Measurements from ENCODE around the gene LRRFIP1. TPM values are rescaled to one million over a fixed set of nuclear protein-coding genes. Genes with fewer than 3 reads are reported as not detected.
"Not testable (repeated sequence)": the region's sequence is repeated elsewhere in the genome, so short reads cannot be mapped to it uniquely, and the experiment has no call there.

The LRRFIP1 gene
- total and polyA plus RNA-seq, 8 donors: 104 to 160 (median 122) TPM

DNA sequence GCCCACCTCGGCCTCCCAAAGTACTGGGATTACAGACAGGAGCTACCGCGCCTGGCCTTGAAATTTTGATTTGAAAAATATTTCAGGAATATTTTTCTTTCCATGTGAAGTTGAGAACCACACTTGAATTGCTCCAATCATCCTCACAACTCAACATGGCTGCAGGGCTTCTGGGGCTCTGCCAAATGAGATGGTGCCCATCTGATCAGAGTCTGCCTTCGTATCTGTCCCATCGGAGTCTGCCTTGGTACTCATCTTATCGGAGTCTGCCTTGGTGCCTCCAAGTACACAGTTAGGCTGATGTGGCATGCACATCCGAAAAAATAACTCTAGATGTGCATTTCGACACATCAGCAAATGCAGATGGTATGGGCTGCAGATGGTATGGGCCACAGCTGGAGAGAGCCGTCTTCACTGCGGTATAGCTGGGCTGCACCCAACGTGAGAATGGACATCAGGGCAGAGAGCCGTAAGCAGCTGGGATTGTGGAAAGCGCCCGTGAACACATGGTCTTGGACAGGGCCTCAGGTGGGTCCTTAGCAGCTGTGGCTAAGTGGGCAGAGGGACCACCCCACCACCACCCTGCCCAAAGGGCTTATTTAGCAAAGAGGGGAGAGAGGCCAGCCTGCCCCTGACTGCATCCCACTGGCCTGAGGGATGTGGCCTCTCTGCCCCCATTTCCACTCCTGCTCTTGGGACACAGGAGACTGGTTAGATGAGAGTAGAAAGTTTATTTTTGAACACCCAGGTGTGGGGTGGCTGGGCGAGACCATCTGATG, 119.1 kb downstream of the LRRFIP1 start:
- intact Hi-C loops (cut with DNase I): loop anchor here (10.0 kb wide), 2 partner anchors 52 to 162 kb away; no protein-coding TSS in a partner anchor
- peaks cover 0 to 43% of the 10 kb centered on the region in 2 donors for H3K4me1 ChIP-seq
- peaks cover 0 to 53% of the 10 kb centered on the region in 2 donors for H3K36me3 ChIP-seq
- ATAC-seq (no peak), DNase-seq (no peak)
- TF ChIP-seq, protein P1, sequence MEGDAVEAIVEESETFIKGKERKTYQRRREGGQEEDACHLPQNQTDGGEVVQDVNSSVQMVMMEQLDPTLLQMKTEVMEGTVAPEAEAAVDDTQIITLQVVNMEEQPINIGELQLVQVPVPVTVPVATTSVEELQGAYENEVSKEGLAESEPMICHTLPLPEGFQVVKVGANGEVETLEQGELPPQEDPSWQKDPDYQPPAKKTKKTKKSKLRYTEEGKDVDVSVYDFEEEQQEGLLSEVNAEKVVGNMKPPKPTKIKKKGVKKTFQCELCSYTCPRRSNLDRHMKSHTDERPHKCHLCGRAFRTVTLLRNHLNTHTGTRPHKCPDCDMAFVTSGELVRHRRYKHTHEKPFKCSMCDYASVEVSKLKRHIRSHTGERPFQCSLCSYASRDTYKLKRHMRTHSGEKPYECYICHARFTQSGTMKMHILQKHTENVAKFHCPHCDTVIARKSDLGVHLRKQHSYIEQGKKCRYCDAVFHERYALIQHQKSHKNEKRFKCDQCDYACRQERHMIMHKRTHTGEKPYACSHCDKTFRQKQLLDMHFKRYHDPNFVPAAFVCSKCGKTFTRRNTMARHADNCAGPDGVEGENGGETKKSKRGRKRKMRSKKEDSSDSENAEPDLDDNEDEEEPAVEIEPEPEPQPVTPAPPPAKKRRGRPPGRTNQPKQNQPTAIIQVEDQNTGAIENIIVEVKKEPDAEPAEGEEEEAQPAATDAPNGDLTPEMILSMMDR (IDR thresholded peaks at IDR 0.05): no peak
- H3K4me3 ChIP-seq: no peak overlapping the region
- no peaks in the 10 kb centered on the region for H3K9me3 ChIP-seq
- no peak overlapping the region for H3K27ac ChIP-seq
- no peaks in the 10 kb centered on the region for H3K27me3 ChIP-seq

DNA sequence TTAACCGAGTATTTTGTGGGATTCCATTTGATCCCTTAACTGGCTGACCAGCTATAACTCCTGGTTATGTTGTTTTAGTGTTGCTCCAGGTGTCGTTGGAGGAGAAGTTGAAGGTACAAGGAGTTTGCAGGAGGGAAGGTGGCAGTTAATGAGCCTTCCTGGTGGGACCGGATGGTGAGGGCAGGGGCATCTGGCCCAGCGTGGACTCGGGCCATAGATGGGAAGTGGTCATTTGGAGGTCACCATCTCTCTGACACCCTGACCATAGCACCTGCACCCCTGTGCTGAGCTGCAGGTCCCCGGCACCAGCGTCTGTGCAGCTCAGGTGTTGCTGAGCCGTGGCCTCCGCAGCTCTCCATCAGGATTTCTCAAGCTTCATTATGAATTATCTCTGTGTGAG, 119.8 kb downstream of the LRRFIP1 start:
- DNase-seq: no peak

DNA sequence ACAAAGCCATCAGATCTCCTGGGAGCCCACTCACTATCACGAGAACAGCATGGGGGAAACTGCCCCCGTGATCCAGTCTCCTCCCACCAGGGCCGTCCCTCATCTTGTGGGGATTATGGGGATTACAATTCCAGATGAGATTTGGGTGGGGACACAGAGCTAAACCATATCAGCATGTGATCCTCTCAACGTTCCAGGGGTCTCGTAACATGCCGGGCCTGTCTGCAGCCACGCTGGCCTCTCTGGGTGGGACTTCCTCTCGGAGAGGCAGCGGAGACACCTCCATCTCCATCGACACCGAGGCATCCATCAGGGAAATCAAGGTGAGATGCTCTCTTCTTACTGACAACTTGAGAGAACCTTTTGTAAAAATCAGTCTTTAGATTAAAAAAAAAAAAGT, 121.6 kb downstream of the LRRFIP1 start:
- TF ChIP-seq, protein P1 (IDR thresholded peaks at IDR 0.05): no peak
- intact Hi-C loops (cut with DNase I): loop anchor here (10.0 kb wide), 2 partner anchors 54 to 164 kb away; no protein-coding TSS in a partner anchor
- Histone ChIP-seq H3K27ac (no peak overlapping the region), H3K4me1 (peaks cover 0 to 19% of the 10 kb centered on the region in 2 donors), H3K27me3 (no peaks in the 10 kb centered on the region), H3K4me3 (no peak overlapping the region), H3K36me3 (peaks cover 0 to 78% of the 10 kb centered on the region in 2 donors), H3K9me3 (no peaks in the 10 kb centered on the region)
- ATAC-seq (no peak), DNase-seq (no peak)

More for the DNA sequence above, 119.8 kb downstream of the LRRFIP1 start:
- H3K9me3 ChIP-seq: no peaks in the 10 kb centered on the region
- TF ChIP-seq, protein P1 (IDR thresholded peaks at IDR 0.05): no peak
- peaks cover 0 to 37% of the 10 kb centered on the region in 2 donors for H3K4me1 ChIP-seq
- H3K27ac ChIP-seq: no peak overlapping the region
- no peak for ATAC-seq
- H3K27me3 ChIP-seq: no peaks in the 10 kb centered on the region
- intact Hi-C loops (cut with DNase I): loop anchor here (10.0 kb wide), 2 partner anchors 52 to 162 kb away; no protein-coding TSS in a partner anchor
- H3K36me3 ChIP-seq: peaks cover 0 to 60% of the 10 kb centered on the region in 2 donors
- H3K4me3 ChIP-seq: no peak overlapping the region

DNA sequence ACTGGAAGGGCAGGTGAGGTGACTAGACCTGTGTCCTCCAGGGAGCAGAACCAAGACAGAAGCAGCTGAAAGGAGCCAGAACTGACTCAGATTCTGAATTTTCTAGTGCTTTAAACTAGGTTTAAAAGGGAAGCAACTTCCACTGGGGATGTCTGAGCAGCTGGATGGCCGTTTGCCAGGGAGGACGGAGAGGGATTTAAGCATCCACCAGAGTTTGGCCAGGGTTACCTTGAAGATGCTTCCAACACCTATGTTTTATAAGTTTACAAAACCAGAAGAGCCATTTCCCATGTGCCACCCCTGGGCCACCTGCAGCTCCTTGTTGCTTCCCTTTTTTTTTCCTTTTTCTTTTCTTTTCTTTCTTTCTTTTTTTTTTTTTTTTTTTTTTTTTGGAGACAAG, 122.6 kb downstream of the LRRFIP1 start:
- peaks cover 0 to 87% of the 10 kb centered on the region in 2 donors for H3K36me3 ChIP-seq
- no peak overlapping the region for H3K4me3 ChIP-seq
- H3K9me3 ChIP-seq: no peaks in the 10 kb centered on the region
- TF ChIP-seq, protein P1 (IDR thresholded peaks at IDR 0.05): no peak
- H3K27ac ChIP-seq: no peak overlapping the region
- DNase-seq: no peak
- no peak for ATAC-seq
- peaks cover 0 to 9% of the 10 kb centered on the region in 2 donors for H3K4me1 ChIP-seq
- intact Hi-C loops (cut with DNase I): loop anchor here (10.0 kb wide), 2 partner anchors 55 to 165 kb away; no protein-coding TSS in a partner anchor
- no peaks in the 10 kb centered on the region for H3K27me3 ChIP-seq

DNA sequence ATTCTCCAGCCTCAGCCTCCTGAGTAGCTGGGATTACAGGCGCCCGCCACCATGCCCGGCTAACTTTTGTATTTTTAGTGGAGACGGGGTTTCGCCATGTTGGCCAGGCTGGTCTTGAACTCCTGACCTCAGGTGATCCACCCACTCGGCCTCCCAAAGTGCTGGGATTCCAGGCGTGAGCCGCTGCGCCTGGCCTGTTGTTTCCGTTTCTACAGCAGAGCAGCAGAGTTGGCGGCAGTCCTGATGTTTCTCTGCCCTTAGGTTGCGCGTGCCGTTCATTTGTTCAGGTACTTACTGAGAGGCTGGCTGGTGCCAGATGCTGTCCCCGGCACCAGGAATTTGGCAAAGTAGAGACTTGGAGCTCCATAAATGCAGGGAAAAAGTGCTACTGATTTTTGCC, 123.1 kb downstream of the LRRFIP1 start:
- H3K36me3 ChIP-seq: peaks cover 0 to 92% of the 10 kb centered on the region in 2 donors
- intact Hi-C loops (cut with DNase I); H3K9me3 ChIP-seq; H3K27me3 ChIP-seq; H3K27ac ChIP-seq; H3K4me1 ChIP-seq; DNase-seq; ATAC-seq; H3K4me3 ChIP-seq: not testable (repeated sequence)
